HG03575 (cell line): Measurements from ENCODE around the gene KIZ.

ENCODE experiments used
- ATAC-seq: cut with Tn5 transposase; IDR thresholded peaks from one replicate; pipeline ENCODE4 v1.9.1; 2021; ENCODE audit not compliant: unreplicated experiment, insufficient number of reproducible peaks, low FRiP score; ENCODE audit errors: extremely low read depth

KIZ gene, protein sequence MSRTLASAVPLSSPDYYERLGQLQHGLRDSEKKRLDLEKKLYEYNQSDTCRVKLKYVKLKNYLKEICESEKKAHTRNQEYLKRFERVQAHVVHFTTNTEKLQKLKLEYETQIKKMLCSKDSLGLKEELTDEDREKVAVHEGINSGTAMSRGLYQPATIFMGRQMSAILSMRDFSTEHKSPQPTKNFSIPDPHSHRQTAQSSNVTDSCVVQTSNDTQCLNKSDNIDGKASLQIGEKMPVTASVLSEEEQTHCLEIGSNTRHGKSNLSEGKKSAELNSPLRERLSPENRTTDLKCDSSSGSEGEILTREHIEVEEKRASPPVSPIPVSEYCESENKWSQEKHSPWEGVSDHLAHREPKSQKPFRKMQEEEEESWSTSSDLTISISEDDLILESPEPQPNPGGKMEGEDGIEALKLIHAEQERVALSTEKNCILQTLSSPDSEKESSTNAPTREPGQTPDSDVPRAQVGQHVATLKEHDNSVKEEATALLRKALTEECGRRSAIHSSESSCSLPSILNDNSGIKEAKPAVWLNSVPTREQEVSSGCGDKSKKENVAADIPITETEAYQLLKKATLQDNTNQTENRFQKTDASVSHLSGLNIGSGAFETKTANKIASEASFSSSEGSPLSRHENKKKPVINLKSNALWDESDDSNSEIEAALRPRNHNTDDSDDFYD

GRCh38 chr20:21125849-21126580 is at the start of gene KIZ:
Gene KIZ, plus strand, starts transcription at chr20:21126082. Its CDS starts 34 bp downstream, at chr20:21126116.
- peak; percentile 68 for ATAC-seq

GRCh38 chr20:21077809-21078345 is 48.0 kb upstream of the KIZ start:
- ATAC-seq = no peak

- ATAC-seq = no peak
Measured at GRCh38 chr20:21082584-21082983, 43.3 kb upstream of the KIZ start.

GRCh38 chr20:21083825-21084325 is 42.0 kb upstream of the KIZ start:
- ATAC-seq = no peak

- ATAC-seq = no peak
Measured at GRCh38 chr20:21087862-21088540, 37.9 kb upstream of the KIZ start.

DNA sequence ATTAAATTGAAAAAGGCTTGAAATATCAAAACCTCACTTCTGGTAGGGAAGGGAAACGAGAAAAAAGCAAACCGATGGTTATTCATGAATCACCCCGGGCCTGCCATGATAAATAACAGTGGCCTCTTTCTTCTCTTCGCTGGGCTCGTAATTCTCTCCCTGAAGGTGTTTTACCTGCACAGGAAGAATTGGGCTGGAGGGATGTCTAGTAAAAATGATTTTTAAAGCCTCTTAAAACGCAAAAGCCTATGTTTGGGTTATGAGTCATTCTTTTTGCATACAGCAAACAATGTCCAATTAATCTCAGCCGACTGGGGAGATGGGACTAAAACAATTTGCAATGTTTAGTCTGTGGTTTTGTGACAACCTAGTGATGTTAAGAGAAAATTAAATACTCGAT is 36.5 kb upstream of the KIZ start:
- no peak for ATAC-seq

DNA sequence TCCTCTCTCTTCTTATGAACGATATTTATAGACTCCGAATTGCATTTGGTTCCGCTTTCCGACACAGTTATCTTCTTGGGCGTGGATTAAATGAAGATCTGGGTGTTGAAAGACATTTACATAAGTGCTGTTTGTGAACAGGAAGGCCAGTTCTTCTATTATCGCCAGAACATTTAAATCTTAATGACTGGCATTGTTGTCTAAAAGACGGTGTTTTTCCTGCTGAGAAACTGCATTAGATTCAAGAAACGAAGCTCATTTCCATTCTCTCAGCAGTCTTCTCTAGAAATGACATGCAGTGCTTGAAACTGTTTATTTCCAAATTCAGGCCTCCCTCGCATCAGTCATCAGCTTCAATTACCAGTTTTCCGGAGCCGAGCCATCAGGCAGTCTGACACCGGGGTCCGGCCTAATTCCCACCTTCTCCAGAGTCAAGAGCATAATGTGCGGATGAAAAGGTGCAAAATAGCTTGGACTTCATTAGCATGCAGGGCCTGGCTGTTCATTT is 35.7 kb upstream of the KIZ start:
- no peak for ATAC-seq

DNA sequence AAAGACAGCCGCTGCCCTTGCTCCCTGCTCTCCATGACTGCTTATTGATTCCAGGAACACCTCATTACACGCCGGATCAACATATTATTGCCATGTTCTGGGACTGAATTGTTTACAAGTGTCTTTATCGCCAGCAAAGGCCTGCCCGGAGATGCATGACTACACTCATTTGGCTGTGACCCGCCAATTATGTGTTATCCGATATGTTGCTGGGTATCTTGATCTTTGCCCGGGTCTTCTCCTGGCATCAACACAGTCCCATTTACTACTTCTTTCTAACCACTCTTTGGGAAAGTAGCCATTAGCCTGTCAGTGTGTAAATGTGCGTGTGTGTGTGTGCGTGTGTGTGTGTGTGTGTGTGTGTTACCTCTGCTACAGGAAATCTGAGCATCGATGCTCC is 35.2 kb upstream of the KIZ start:
- no peak for ATAC-seq

GRCh38 chr20:21092806-21093205 is 33.1 kb upstream of the KIZ start:
- no peak for ATAC-seq

GRCh38 chr20:21096321-21097043 is 29.4 kb upstream of the KIZ start:
- no peak for ATAC-seq

GRCh38 chr20:21099751-21100577 is 25.9 kb upstream of the KIZ start:
- no peak for ATAC-seq

DNA sequence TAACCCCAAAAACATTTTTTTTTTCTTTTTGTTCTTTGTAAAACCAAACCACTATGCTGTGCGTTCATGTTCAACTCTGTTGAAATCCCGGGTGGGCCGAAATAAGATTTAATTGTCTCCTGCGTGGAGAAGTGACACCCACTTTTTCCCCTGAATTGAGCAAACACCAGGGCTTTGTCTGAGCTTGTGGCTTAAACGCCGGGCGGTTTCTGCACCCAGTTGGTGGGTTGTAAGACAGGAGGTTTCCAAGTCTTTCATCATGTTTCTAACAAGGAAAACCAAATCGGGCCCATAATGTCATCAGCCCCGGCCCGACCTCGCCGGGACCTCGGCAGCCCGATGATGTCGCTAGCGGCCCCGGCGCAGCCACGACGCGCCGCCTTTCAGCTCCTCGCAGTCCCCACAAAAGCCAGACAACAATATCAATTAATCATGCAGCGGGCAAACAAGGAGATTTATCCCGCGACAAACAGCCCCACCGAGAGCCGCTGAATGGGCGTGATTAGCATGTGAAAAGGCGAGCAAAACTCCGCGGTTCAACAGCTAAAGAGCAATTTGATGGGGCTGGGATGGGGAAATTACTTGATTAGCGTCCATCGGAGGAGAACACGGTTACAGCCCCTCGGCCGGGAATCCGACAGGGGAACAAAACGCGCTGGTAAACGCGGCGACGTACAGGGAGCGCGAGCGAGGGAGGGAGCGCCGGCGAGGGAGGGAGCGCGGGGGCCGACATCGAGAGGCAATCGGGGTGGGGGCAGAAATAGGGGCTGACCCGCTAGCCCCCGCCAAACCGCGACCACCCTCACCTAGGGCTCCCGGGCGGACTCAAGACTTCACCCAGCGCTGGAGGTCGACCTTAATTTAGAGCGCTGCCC is 25.1 kb upstream of the KIZ start:
- no peak for ATAC-seq

DNA sequence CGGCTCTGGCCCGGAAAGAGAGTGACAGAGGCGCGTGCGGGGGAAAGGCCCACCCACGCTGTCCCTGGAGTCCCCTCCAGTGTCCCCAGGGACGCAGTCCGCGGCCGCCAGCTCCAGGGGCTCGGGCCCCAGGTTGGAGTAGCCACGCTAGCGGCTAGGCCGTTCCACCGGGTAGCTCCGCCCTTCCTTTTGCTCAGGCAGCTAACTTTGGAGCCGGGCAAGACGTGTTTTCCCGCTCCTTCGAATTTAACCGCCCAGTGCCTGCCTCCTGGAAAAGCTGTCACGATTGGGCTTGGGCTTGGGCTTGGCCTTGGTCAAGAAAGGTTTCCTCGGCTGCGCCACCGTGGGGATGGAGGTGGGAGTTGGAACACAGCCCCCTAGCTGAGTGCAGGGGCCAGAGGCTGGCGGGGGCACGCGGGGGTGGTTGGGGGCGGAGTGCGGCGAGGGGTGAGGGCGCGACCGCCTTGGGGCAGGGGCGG is 24.4 kb upstream of the KIZ start:
- no peak for ATAC-seq

- no peak for ATAC-seq
Measured at GRCh38 chr20:21101932-21102575, 23.8 kb upstream of the KIZ start.

GRCh38 chr20:21102603-21103311 is 23.1 kb upstream of the KIZ start:
- ATAC-seq = no peak
